Breast epithelium (tissue), 3 donors: Measurements from ENCODE around the gene MZF1.
A peak's percentile ranks its signal among the peaks of the same experiment; 100 is the strongest.
"Not testable (repeated sequence)": the region's sequence is repeated elsewhere in the genome, so short reads cannot be mapped to it uniquely, and the experiment has no call there.

Experiments
- CTCF ChIP-seq, 3 donors: fragments of 450-650 bp; IDR thresholded peaks; one replicate each; pipeline ENCODE4 v1.5.1; 2016 to 2017; ENCODE audit warnings: antibody characterized with exemption in 3 of 3, mild to moderate bottlenecking in 3 of 3, moderate library complexity in 3 of 3
- POLR2A ChIP-seq: fragments of 450-650 bp; IDR thresholded peaks from one replicate; pipeline ENCODE4 v1.6.1; 2016; ENCODE audit warnings: antibody characterized with exemption, mild to moderate bottlenecking, moderate library complexity
- POLR2AphosphoS5 ChIP-seq, 3 donors: sonication (generic); formaldehyde crosslinking; IDR thresholded peaks; one replicate each; pipeline ENCODE4 v1.6.1; 2017; ENCODE audit warnings: antibody characterized with exemption in 3 of 3

GRCh38 chr19:58606251-58606896, 33.2 kb upstream of the MZF1 start:
- peak in 2 of 3 donors; percentile 12 to 16 for TF ChIP-seq CTCF (IDR thresholded peaks at IDR 0.05)
- not testable (repeated sequence) for TF ChIP-seq POLR2A; POLR2AphosphoS5 (IDR thresholded peaks at IDR 0.05)
